GM18520 (cell line): Measurements from ENCODE around the gene NLRP11.
"Not testable (repeated sequence)": the region's sequence is repeated elsewhere in the genome, so short reads cannot be mapped to it uniquely, and the experiment has no call there.

Experiments
- ATAC-seq: cut with Tn5 transposase; IDR thresholded peaks from one replicate; pipeline ENCODE4 v1.9.1; 2021; ENCODE audit not compliant: unreplicated experiment

NLRP11 gene

GRCh38 chr19:55781112-55781511 is 50.7 kb downstream of the NLRP11 start:
- no peak for ATAC-seq

DNA sequence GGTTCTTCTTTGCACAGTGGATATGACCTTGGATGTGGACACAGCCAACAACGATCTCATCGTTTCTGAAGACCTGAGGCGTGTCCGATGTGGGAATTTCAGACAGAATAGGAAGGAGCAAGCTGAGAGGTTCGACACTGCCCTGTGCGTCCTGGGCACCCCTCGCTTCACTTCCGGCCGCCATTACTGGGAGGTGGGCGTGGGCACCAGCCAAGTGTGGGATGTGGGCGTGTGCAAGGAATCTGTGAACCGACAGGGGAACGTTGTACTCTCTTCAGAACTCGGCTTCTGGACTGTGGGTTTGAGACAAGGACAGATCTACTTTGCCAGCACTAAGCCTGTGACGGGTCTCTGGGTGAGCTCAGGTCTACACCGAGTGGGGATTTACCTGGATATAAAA is 53.5 kb downstream of the NLRP11 start:
- no peak for ATAC-seq

DNA sequence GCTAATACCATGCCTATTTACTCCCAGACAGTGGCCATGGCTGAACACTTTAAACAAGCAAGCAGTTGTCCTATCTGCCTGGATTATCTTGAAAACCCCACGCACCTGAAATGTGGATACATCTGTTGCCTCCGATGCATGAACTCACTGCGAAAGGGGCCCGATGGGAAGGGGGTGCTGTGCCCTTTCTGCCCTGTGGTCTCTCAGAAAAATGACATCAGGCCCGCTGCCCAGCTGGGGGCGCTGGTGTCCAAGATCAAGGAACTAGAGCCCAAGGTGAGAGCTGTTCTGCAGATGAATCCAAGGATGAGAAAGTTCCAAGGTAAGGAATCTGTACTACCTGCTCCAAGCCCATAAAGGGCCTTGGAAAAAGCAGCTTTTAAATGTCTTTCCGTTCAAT is 54.3 kb downstream of the NLRP11 start:
- no peak for ATAC-seq

DNA sequence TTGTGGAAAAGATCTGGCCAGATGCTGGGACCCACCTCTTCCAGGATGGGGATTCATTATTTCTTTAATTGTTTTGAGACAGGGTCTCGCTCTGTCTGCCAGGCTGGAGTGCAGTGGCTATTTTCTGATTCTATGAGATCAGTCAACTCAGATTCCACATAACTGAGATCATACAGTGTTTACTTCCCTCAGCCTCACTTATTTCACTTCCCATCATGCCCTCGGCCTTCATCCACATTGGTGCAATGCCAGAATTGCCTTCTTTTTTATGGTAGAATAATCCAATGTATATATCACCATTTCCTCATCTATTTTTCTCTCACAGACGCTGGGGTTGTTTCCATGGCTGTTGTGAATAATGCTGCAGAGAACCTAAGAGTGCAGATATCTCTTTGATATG is 62.2 kb downstream of the NLRP11 start:
- ATAC-seq = not testable (repeated sequence)

DNA sequence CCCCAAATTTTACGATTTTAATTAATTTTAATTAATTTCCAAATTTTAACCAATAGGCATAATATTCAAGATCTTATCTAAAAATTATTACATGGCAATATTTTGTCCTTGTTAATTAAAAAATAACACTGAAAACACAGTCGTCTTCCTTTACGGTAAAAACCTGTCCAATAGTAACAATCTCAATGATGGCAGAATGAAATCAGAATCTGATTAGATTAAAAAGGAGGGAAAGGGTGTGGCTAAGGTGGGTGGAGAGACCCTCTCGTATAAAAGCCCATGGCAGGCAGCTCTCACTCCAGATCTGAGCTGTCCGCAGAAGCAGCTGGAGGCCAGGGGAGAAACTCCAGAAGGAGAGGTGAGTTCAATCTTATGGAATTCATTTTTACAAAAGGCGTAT is 63.0 kb downstream of the NLRP11 start, which contains the start of gene RFPL4AL1:
Gene RFPL4AL1 (plus strand): TSS at position 301 of the 400 bp plus-strand sequence. CDS start 2,687 bp downstream, outside the sequence.
- not testable (repeated sequence) for ATAC-seq

GRCh38 chr19:55766466-55766865 is 65.3 kb downstream of the NLRP11 start:
- ATAC-seq = no peak

DNA sequence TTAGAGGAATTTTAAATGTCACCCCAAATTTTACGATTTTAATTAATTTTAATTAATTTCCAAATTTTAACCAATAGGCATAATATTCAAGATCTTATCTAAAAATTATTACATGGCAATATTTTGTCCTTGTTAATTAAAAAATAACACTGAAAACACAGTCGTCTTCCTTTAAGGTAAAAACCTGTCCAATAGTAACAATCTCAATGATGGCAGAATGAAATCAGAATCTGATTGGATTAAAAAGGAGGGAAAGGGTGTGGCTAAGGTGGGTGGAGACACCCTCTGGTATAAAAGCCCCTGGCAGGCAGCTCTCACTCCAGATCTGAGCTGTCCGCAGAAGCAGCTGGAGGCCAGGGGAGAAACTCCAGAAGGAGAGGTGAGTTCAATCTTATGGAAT is 73.0 kb downstream of the NLRP11 start, which contains the start of gene RFPL4A:
Gene RFPL4A (plus strand): TSS at position 301 of the 400 bp plus-strand sequence. CDS start 2,704 bp downstream, outside the sequence.
- not testable (repeated sequence) for ATAC-seq

DNA sequence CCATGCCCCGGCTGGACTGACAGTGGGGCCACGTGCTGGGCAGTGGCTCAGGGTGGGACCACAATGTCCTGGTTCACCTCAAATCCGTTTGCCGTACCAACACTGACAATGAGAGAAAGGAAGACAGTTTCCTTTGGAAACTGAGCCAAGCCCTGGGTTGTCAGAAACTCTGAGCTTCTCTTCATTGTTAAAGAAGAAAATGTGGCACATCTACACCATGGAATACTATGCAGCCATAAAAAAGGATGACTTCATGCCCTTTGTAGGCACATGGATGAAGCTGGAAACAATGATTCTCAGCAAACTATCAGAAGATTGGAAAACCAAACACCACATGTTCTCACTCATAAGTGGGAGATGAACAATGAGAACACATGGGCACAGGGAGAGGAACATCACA is 75.0 kb downstream of the NLRP11 start:
- not testable (repeated sequence) for ATAC-seq

GRCh38 chr19:55753401-55753800 is 78.4 kb downstream of the NLRP11 start:
- ATAC-seq = no peak

DNA sequence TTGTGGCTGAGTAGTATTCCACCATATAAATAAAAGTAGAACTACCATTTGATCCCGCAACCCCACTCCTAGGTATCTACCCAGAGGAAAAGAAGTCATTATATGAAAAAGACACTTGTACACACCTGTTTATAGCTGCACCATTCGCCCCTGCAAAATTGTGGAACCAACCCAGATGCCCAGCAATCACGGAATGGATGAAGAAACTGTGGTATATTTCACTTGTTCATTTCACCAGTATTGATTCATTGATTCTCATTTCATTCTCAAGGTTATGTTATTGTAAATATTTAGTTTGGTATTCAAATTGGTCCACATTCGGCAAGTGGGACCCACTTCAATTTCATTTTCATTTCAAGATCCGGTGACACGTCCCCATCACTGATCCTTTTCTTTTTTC is 81.1 kb downstream of the NLRP11 start:
- no peak for ATAC-seq

DNA sequence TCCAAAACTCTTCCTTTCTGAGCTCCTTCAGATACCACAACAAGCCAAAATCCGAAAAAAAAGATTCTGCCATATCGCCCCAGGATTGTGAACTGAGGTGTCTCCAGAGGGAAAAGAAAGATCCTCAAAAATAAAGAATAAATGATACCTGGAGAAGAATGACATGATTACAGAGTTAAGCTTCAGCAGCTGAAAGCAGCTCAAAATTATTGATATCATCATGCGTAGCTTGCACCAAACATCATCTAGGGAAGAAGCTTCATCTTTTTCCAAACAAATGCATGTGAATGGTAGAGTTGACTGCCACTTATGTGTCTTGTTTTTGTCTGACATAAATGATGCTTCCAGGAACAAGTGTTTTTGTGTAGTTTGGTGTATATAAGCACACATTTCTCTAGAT is 93.5 kb downstream of the NLRP11 start, which contains the start of gene NLRP9:
Gene NLRP9 (minus strand): TSS at position 101 of the 400 bp plus-strand sequence. CDS start 28 bp downstream, at position 73.
- ATAC-seq = no peak
